SK-N-SH (cell line): Measurements from ENCODE around the gene UBFD1. TPM values are rescaled to one million over a fixed set of nuclear protein-coding genes. Genes with fewer than 3 reads are reported as not detected.

Experiments
- CTCF ChIA-PET: fragments of 300-600, 350-600 bp; formaldehyde crosslinking; extraction: SDS; loops from one replicate; lab custom pipeline; 2021; lab: Yijun Ruan, JAX
- POLR2A ChIA-PET: fragments of 350-600 bp; sonication (Branson Sonifier 250); formaldehyde crosslinking; extraction: SDS; loops from one replicate; lab custom pipeline; 2020; ENCODE audit warnings: antibody characterized with exemption, inconsistent platforms; lab: Yijun Ruan, JAX
- DNase-seq: peaks from one replicate; pipeline ENCODE4 v3.0.0; 2012
- H2AFZ ChIP-seq: fragments of 200-600 bp; sonication (generic); 2 replicates; pipeline ENCODE4 v1.8.1; 2016; ENCODE audit warnings: antibody characterized with exemption, mild to moderate bottlenecking, low read depth
- H3F3A ChIP-seq: fragments of 200-600 bp; sonication (generic); replicated peaks from 2 replicates; pipeline ENCODE3; 2016; ENCODE audit warnings: antibody characterized with exemption, mild to moderate bottlenecking; ENCODE audit not compliant: insufficient read depth
- H3K27ac ChIP-seq, 2 experiments: fragments of 200-500 bp in 1 of 2; fragments of 200-600 bp in 1 of 2; sonication (Bioruptor generic) in 1 of 2; sonication (generic), shearing (Covaris generic) in 1 of 2; 2 replicates each; pipeline versions ENCODE4 v1.5.1 to v1.6.1; 2014 to 2016; ENCODE audit warnings: low read depth in 2 of 2, inconsistent platforms in 1 of 2, low read length in 1 of 2, mild to moderate bottlenecking in 1 of 2, mixed read lengths in 1 of 2
- H3K27me3 ChIP-seq: fragments of 200-600 bp; sonication (generic), shearing (Covaris generic); 2 replicates; pipeline ENCODE4 v1.6.1; 2016; ENCODE audit warnings: mixed run types; ENCODE audit not compliant: insufficient read depth
- H3K36me3 ChIP-seq, 2 experiments: fragments of 200-500 bp in 1 of 2; fragments of 200-600 bp in 1 of 2; sonication (Bioruptor generic) in 1 of 2; sonication (generic) in 1 of 2; replicated peaks in 1 of 2; 2 replicates each; pipeline versions ENCODE3 to v1.5.1; 2014 to 2016; ENCODE audit warnings: low read length in 1 of 2, mild to moderate bottlenecking in 1 of 2; ENCODE audit not compliant: insufficient read depth in 2 of 2, control insufficient read depth in 1 of 2
- H3K4me1 ChIP-seq, 2 experiments: fragments of 200-500 bp in 1 of 2; fragments of 200-600 bp in 1 of 2; sonication (Bioruptor generic) in 1 of 2; sonication (generic), shearing (Covaris generic) in 1 of 2; 2 replicates each; pipeline versions ENCODE4 v1.5.1 to v1.6.1; 2014 to 2016; ENCODE audit warnings: low read depth in 1 of 2, low read length in 1 of 2, mixed run types in 1 of 2; ENCODE audit not compliant: insufficient read depth in 2 of 2, control insufficient read depth in 1 of 2
- H3K4me2 ChIP-seq: fragments of 200-600 bp; sonication (generic), shearing (Covaris generic); 2 replicates; pipeline ENCODE4 v1.6.1; 2017; ENCODE audit warnings: mixed run types
- H3K4me3 ChIP-seq, 2 experiments: fragments of 200-500 bp in 1 of 2; fragments of 200-600 bp in 1 of 2; sonication (Bioruptor generic) in 1 of 2; sonication (generic), shearing (Covaris generic) in 1 of 2; 2 replicates each; pipeline versions ENCODE4 v1.5.1 to v1.8.1; 2014 to 2016; ENCODE audit warnings: low read depth in 2 of 2, inconsistent platforms in 1 of 2, low read length in 1 of 2, mild to moderate bottlenecking in 1 of 2, mixed read lengths in 1 of 2, moderate library complexity in 1 of 2
- H3K79me2 ChIP-seq: fragments of 200-600 bp; sonication (generic); 2 replicates; pipeline ENCODE4 v1.8.1; 2017; ENCODE audit warnings: mild to moderate bottlenecking; ENCODE audit not compliant: insufficient read depth
- H3K9ac ChIP-seq: fragments of 200-600 bp; sonication (generic); 2 replicates; pipeline ENCODE4 v1.6.1; 2017; ENCODE audit warnings: mixed run types
- H3K9me2 ChIP-seq: fragments of 200-600 bp; sonication (generic); 2 replicates; pipeline ENCODE4 v1.6.1; 2017; ENCODE audit warnings: mixed run types
- H3K9me3 ChIP-seq: fragments of 200-600 bp; sonication (generic); 2 replicates; pipeline ENCODE4 v1.6.1; 2017; ENCODE audit warnings: mixed run types, mild to moderate bottlenecking, moderate library complexity
- H4K20me1 ChIP-seq: fragments of 200-600 bp; sonication (generic); 2 replicates; pipeline ENCODE4 v1.6.1; 2017; ENCODE audit warnings: mild to moderate bottlenecking, mixed run types; ENCODE audit not compliant: insufficient read depth
- CHD2 ChIP-seq: fragments of 150-350 bp; IDR thresholded peaks from 2 replicates; pipeline ENCODE4 v1.6.1; 2018; ENCODE audit warnings: low read length; ENCODE audit not compliant: partially characterized antibody
- EP300 ChIP-seq, 2 experiments: IDR thresholded peaks; 2 replicates each; pipeline versions ENCODE4 v1.4.0 to v1.6.1; 2012; ENCODE audit warnings: borderline replicate concordance in 1 of 2, low read depth in 1 of 2, low read length in 1 of 2
- FOSL2 ChIP-seq: IDR thresholded peaks from 2 replicates; pipeline ENCODE4 v1.4.0; 2012; ENCODE audit warnings: low read depth, mild to moderate bottlenecking, moderate library complexity, borderline replicate concordance
- FOXM1 ChIP-seq: IDR thresholded peaks from 2 replicates; pipeline ENCODE4 v1.4.0; 2012; ENCODE audit warnings: low read depth, mild to moderate bottlenecking
- GABPA ChIP-seq: IDR thresholded peaks from 2 replicates; pipeline ENCODE4 v1.4.0; 2012; ENCODE audit warnings: low read depth, mild to moderate bottlenecking
- NRF1 ChIP-seq: IDR thresholded peaks from 2 replicates; pipeline ENCODE4 v1.6.1; 2012; ENCODE audit warnings: low read depth, mild to moderate bottlenecking, low read length
- RCOR1 ChIP-seq: fragments of 150-350 bp; IDR thresholded peaks from 2 replicates; pipeline ENCODE4 v1.6.1; 2017; ENCODE audit warnings: antibody characterized with exemption, low read length
- RFX5 ChIP-seq: IDR thresholded peaks from 2 replicates; pipeline ENCODE4 v1.6.1; 2012; ENCODE audit warnings: mild to moderate bottlenecking, improper control_type of control experiment, low read length
- RXRA ChIP-seq: IDR thresholded peaks from 2 replicates; pipeline ENCODE4 v1.4.0; 2012; ENCODE audit warnings: low read depth, mild to moderate bottlenecking, borderline replicate concordance
- TCF12 ChIP-seq: IDR thresholded peaks from 2 replicates; pipeline ENCODE4 v1.4.0; 2012
- WGBS: methylation state at CpG from one replicate; pipeline ENCODE4 v1.1.6; 2017; ENCODE audit warnings: low lambda C conversion rate; 5-methylcytosine and 5-hydroxymethylcytosine counted together
- polyA plus RNA-seq, 3 experiments: library from polyadenylated mRNA; depleted of rRNA; stranded (reverse); fragments of >200 nt; gene quantifications; 2 replicates each; pipeline ENCODE4 v1.2.3, GENCODE V29; 2012
- TF ChIP-seq, protein P1 (sequence below): fragments of 150-350 bp; IDR thresholded peaks from 2 replicates; pipeline ENCODE4 v1.6.1; 2016; ENCODE audit warnings: mild to moderate bottlenecking, low read depth, low read length
- TF ChIP-seq, protein P2 (sequence below): IDR thresholded peaks from 2 replicates; pipeline ENCODE4 v1.6.1; 2012; ENCODE audit warnings: mild to moderate bottlenecking, low read depth, low read length, moderate library complexity

The UBFD1 gene
- polyA plus RNA-seq, 1 of the 3 experiments (the other 2 are of a cell fraction), result 66.1 TPM

DNA sequence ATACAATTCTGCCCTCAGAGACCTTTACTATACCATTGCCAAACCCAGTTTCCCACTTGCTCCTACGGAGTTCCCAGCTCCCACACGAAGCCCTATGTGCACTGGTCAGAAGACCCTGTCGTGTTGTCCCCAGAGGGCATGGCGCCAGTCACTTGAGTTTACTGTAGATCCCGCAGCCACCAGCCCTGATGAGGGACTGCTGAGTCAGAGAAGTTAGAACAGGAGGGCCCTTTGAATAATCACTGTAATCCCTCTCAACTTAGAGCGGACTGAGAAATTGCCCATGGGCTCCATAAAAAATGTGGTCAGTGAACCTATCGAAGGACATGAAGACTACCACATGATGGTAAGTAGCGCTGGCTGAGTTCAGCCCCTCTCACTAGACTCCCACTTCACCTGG, 9.2 kb downstream of the UBFD1 start (continued):
- TF ChIP-seq, protein P1, sequence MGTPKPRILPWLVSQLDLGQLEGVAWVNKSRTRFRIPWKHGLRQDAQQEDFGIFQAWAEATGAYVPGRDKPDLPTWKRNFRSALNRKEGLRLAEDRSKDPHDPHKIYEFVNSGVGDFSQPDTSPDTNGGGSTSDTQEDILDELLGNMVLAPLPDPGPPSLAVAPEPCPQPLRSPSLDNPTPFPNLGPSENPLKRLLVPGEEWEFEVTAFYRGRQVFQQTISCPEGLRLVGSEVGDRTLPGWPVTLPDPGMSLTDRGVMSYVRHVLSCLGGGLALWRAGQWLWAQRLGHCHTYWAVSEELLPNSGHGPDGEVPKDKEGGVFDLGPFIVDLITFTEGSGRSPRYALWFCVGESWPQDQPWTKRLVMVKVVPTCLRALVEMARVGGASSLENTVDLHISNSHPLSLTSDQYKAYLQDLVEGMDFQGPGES, result no peak
- TF ChIP-seq RFX5, result no peak

- WGBS, result 100% methylated on average over 3 of the region's 3 CpGs
- Histone ChIP-seq H3K4me2 (no peak overlapping the region), H3K4me3 (no peak overlapping the region), H3K27me3 (no peaks in the 10 kb centered on the region), H4K20me1 (no peaks in the 10 kb centered on the region; the same call in 1 of the 2 replicates), H3K9me2 (no peaks in the 10 kb centered on the region), H3K9ac (no peak overlapping the region), H2AFZ (no peak overlapping the region), H3K9me3 (no peaks in the 10 kb centered on the region), H3K27ac (no peak overlapping the region), H3K4me1 (no peaks in the 10 kb centered on the region), H3K36me3 (peaks cover 76 to 81% of the 10 kb centered on the region in 2 experiments), H3F3A (peaks cover 11% of the 10 kb centered on the region), H3K79me2 (0 out of 2 replicates have a peak, but pooled peaks cover 18% of the 10 kb centered on the region)
- CTCF ChIA-PET, result interaction anchor here (0.9 to 1.6 kb wide), 2 partner anchors 13 to 29 kb away, joined by 3 to 4 read pairs; partner anchors contain the start of gene NDUFAB1
- TF ChIP-seq FOXM1 (no peak), GABPA (no peak), EP300 (IDR thresholded peaks at IDR 0.05; ENCODE audit: borderline replicate concordance in 1 of 2, low read depth in 1 of 2, low read length in 1 of 2) (no peak), RCOR1 (no peak), CHD2 (no peak), RFX5 (no peak), RXRA (no peak), TCF12 (no peak), NRF1 (no peak), FOSL2 (no peak)
- TF ChIP-seq, protein P2, sequence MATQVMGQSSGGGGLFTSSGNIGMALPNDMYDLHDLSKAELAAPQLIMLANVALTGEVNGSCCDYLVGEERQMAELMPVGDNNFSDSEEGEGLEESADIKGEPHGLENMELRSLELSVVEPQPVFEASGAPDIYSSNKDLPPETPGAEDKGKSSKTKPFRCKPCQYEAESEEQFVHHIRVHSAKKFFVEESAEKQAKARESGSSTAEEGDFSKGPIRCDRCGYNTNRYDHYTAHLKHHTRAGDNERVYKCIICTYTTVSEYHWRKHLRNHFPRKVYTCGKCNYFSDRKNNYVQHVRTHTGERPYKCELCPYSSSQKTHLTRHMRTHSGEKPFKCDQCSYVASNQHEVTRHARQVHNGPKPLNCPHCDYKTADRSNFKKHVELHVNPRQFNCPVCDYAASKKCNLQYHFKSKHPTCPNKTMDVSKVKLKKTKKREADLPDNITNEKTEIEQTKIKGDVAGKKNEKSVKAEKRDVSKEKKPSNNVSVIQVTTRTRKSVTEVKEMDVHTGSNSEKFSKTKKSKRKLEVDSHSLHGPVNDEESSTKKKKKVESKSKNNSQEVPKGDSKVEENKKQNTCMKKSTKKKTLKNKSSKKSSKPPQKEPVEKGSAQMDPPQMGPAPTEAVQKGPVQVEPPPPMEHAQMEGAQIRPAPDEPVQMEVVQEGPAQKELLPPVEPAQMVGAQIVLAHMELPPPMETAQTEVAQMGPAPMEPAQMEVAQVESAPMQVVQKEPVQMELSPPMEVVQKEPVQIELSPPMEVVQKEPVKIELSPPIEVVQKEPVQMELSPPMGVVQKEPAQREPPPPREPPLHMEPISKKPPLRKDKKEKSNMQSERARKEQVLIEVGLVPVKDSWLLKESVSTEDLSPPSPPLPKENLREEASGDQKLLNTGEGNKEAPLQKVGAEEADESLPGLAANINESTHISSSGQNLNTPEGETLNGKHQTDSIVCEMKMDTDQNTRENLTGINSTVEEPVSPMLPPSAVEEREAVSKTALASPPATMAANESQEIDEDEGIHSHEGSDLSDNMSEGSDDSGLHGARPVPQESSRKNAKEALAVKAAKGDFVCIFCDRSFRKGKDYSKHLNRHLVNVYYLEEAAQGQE, result no peak
- TF ChIP-seq, protein P1, result no peak
- no peak for DNase-seq
- POLR2A ChIA-PET, result no interaction called here
Observed at GRCh38 chr16:23567602-23568001, 10.1 kb downstream of the UBFD1 start.
